ENCODE measurements around the gene CTSH. TPM values are rescaled to one million over a fixed set of nuclear protein-coding genes. Genes with fewer than 3 reads are reported as not detected.
"Not testable (repeated sequence)": the region's sequence is repeated elsewhere in the genome, so short reads cannot be mapped to it uniquely, and the experiment has no call there.

The CTSH gene
- total RNA-seq, 1 donor from 2014 or later: 81.6 TPM

DNA sequence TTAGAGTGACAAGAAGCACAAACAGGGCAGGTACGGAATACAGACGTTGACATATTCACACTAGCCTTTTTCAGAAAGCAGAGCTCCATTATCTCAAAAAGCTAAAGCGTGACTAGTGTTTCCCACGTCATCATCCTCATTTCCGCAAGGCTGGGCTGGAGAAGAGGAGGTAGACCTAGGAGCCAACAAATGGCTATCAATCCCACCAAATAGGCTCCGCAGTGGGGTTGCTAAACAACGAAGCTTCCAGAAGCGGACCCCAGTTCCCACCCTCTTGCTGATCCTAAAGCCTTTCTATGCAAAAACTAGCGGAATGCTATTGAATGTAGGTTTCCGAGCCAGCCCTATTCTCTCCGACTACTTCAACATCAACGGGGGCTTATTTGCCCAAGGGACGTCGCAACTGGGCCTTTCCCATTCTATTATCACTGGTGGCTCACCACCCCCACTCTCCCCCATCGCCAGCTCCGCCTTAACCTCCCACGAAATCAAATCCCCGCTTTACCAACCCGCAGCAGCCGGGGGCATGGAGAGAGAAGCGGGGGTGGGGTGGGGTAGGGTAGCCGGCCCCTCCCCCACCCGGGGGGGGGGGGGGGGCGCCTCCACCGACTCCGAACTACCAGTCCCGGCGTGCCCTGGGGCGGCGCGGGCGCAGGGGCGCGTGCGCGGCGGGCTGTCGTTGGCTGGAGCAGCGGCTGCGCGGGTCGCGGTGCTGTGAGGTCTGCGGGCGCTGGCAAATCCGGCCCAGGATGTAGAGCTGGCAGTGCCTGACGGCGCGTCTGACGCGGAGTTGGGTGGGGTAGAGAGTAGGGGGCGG, 72.5 kb downstream of the CTSH start, which contains the start of gene MORF4L1:
Gene MORF4L1 (plus strand): TSS at position 736 of the 817 bp plus-strand sequence. CDS start 128 bp downstream, outside the sequence.
- ATAC-seq (peak; percentile 96), DNase-seq (ENCODE audit: low spot score) (peak; percentile 97)
- intact Hi-C loops (cut with DNase I): no loop called here

- DNase-seq (ENCODE audit: low spot score); ATAC-seq; intact Hi-C loops (cut with DNase I): not testable (repeated sequence)
Observed at GRCh38 chr15:78871483-78872127, 73.2 kb downstream of the CTSH start.

Other genes starting within 250 kb of the CTSH start
- gene ADAMTS7, start 133.6 kb downstream of the CTSH start, total RNA-seq: 16.6 TPM
- gene MORF4L1, start 72.2 kb downstream of the CTSH start, total RNA-seq: 342 TPM
- gene RASGRF1, start 145.7 kb upstream of the CTSH start, total RNA-seq: 3.0 TPM

Measured in sciatic nerve (tissue), 2 donors.